Globus pallidus (tissue), 1 donor: ENCODE results near the gene DCAF4.
A peak's percentile ranks its signal among the peaks of the same experiment; 100 is the strongest.

Source experiments
- DNase-seq: peaks from one replicate; pipeline ENCODE4 v3.0.0-alpha.2; 2015; ENCODE audit warnings: low spot score

Gene DCAF4

DNA sequence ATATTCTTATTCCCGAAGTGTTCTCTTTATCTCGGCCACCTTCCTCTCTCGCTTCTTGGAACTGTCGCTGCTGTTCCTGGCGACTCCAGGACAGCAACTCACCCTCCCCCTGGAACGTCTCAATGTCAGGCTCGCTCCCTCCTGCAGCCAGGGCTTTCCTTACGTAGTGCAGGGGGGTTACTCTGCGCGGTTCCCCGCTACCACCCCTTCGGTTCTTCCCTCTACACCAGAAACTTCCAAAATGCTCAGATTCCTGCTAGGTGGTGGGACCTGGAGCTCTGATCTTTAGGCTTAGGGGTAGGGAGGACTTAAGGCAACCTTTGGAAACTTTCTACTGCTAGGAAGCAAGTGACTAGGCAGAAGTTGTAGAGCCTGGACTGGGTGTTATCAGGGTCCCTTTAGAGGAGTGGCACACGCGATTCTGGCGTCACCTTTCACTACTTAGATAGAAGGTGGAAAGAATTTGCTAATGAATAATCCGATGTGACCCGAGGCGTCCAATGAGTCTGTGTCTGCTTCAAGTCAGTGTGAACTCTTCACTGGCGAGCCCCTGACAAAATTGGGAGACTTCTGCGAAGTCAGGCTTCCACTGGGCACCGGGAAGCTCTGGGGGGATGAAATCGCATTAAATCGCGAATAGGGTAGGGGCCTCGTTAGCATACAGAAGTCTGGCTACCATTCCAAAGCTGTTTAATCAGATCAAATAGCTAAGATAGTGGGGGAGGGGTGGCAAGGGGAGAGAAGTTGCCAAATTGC, 31.5 kb upstream of the DCAF4 start:
- DNase-seq, result no peak

DNA sequence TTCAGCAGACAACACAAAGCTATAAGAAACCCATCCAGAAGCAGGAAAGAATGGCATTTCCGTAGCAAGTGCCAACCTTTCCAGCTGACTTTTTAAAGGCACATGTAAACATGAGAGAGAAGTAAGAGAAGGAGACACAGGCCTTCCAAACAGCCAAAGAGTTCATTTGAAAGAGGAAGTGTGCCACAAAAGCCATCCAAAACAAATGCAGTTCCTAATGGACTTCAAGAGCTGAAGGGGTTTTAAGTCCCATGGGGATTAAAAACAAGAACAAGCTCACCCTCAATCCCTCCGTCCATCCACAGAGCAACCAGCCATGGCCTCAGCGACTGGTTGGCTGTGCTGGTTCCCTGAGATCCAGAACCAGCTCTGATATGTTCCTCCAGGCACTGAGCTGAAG, 27.8 kb upstream of the DCAF4 start:
- DNase-seq, result no peak

GRCh38 chr14:72901361-72901760, 24.9 kb upstream of the DCAF4 start:
- no peak for DNase-seq

- no peak for DNase-seq
Measured at GRCh38 chr14:72902801-72903530, 23.3 kb upstream of the DCAF4 start.

GRCh38 chr14:72903716-72904115, 22.5 kb upstream of the DCAF4 start:
- no peak for DNase-seq

DNA sequence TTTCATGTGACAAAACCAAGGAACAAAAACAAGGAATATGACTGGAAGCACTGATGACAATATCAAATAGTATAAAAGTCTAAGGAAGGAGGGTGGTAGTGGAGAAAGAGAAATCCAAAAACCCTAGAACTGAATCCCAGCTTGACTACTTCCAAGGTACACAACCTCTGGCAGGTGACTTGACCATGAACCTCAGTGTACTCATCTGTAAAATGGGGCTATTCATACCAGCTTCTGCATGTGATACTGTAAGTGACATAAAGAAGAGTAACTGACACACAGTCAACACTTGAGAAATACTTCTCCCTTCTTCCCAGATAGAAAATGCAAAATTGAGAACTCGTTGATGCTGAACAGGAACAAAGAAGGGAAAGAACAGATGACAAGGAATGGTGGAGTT, 22.0 kb upstream of the DCAF4 start:
- DNase-seq, result no peak

- peak; percentile 63 for DNase-seq
Measured at GRCh38 chr14:72904840-72905561, 21.3 kb upstream of the DCAF4 start.

DNA sequence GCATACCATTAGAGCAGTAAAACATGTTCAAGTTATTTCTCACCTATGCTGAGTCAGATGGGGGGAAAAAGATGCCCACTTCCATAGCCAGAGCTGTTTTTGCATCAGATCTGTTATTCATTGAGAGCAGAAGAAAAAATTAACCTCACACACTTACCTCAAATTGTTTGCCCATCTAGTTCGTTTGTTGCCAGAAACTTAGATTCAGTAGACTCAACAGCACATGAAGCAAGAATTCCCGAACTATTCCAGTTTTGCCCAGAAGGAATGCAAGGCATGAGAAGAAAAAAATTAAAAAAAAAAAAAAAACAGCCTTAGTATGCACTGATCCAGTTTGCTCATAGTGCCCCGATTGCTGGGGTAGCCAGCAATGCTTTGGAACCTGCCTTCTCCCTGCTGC, 19.9 kb upstream of the DCAF4 start:
- no peak for DNase-seq

DNA sequence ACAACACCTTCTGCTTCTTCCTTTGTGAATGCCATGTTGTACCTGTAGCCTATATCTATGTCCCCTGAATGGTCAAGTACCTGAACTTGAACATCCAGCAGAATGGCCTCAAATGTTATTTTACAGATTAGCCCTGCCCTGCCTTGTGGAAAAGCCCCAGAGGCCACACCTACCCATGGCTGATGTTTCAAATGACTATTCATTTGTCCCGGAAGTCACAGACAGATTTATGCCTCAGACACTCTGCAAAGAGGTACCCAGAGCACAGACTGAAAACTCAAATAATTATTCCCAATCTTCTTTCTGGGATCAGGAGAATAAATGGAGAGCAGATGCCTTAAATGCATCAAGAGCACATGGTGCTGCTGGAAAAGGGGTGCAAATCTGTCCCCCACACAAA, 19.4 kb upstream of the DCAF4 start:
- no peak for DNase-seq

DNA sequence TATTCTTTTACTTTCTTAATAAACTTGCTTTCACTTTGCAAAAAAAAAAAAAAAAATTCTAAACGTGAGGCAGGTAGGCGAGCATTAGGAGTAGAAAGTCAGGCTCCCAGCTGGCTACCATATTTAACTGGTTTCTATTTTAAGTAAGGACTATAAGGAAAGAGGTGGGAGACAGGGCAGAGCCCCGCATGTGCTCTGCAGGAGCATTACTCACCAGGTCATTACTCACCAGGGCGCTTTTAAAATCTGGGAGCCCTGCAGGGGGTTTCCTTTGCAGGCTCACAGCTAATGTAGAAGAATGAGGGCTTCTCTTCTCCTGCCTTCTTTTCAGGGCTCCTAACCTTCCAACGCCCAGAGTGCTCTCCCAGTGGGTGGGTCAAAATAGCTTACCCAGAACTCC, 18.4 kb upstream of the DCAF4 start:
- DNase-seq, result no peak

- DNase-seq, result no peak
Measured at GRCh38 chr14:72909163-72909562, 17.1 kb upstream of the DCAF4 start.

DNA sequence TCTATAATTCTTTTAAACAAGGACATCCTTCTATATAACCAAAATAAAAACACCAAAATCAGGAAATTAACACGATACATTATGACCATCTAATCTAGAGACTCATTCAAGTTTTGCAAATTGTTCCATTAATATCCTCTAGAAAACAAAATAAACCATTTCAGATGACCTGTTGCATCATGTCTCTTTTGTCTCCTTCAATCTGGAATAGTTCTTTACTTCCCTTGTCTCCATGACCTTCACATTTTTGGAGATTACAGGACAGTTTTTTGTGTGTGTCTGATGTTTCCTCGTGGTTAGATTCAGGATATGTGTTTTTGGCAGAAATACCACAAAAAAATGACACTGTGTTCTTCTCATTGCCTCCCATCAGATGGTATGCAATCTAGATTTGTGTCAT, 12.5 kb upstream of the DCAF4 start:
- DNase-seq, result no peak

- no peak for DNase-seq
Measured at GRCh38 chr14:72916174-72916573, 10.1 kb upstream of the DCAF4 start.

DNA sequence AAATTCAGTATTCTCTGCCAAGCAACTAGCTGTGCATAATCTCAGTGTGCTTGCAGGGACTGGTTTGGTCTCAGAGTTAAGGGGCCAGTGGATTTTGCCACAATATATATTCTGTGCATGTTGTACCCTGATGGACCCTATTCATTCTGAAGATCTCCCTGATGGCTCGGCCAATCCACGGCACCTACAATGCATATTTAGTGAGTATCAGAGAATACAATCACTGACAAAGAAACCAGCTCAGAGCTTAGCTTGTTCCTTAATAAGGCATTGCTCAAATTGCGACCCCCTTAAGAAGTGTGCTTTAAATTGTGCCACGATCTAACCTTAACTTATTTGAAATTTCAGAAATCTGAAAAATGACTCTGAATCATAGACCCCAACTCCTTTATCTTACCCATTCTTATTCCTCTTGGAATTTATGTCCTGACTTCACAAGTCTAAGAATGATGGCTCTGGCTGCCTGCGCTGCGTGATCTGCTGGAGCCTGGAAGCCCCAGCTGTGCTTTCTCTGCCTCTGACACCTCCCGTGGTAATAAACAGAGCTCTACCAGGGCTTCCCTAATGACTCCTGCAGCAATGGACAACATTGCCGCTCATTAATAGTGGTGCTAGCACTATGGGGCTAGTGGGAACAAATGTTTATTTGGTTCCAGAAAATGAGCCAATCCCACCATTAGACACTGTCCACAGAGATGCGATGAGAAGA, 9.0 kb upstream of the DCAF4 start:
- DNase-seq, result no peak

GRCh38 chr14:72920008-72920407, 6.3 kb upstream of the DCAF4 start:
- no peak for DNase-seq

GRCh38 chr14:72921396-72921795, 4.9 kb upstream of the DCAF4 start:
- no peak for DNase-seq

DNA sequence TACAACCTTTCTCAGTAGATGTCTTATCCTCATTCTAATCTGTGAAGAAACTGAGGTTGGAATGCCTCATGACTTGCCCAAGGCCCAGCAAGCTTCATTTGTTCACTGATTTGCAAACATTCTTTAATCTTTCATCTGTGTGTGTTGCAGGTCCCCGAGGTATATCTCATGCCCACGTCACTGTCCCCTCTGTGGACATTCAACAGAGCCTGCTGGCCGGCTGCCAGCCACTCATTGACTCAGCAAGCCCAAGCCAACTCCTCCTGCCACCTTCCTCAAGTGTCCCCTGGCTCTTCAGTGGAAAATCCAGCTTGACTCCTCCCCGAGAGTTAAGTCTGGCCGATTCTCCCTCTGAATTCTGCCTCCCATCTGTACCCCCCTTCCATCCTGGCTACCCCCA, 1.9 kb upstream of the DCAF4 start:
- no peak for DNase-seq

- DNase-seq, result no peak
Measured at GRCh38 chr14:72925171-72925759, 999 bp upstream of the DCAF4 start.

DNA sequence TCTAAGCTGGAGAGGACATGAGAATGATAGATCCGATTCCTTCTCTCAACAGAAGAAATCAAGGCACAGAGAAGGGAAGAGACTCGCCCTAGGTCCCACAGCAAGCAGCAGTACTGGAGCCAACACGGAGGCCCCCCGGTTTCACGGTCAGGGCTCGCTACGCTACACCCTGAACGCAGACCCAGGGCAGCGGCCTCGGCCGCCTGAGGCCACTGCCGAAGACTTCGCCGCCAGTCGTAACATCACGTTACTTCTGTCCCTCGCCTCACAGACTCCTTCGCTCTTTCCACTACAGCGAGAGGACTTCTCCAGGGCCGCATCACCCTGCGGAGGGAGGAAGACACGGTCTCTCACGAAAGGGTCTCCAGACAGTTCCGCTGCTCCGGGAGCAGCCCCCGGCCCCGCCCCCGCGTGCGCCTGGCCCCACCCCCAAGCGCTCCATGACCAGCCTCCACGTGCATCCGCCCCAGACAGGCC, 411 bp upstream of the DCAF4 start:
- no peak for DNase-seq

DNA sequence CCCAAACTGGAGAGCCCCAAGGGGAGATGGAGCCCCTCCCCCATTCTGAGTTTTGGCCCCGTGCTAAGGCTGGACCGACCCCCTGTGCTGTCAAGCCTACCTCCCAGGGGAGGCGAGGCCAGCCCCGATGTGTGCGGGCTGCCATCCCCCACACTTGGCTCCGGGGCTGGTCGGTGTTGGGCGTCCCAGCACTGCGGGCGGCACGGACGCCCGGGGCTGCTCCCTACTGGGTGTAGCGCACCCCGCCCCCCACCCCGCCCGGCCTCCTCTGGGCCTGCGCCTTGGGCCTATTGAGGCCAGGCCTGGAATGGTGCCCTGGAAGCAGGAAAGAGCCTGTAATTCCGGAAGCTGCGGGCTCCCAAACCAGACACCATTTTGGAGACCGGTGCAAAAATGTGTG, 2.6 kb downstream of the DCAF4 start:
- DNase-seq, result no peak

- DNase-seq, result no peak
Measured at GRCh38 chr14:72929316-72930080, 3.2 kb downstream of the DCAF4 start.
